Measurements from ENCODE around the gene NCLN.

DNA sequence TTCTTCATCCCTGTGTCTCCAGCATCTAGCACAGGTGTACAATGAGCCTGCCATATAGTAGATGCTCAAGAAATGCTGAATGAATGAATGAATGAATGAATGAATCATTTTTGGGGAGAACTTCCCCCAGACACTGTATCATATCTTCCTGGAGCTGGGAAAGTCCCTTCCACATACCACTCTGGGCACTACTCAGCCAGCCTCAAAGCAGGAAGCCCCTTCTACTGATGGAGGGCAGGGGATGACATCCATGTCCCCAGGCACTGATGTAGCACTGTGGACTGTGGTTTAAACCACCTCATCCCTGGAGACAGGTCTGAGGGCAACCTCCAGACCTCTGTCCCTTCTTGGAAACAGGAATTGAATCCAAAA, 45.1 kb upstream of the NCLN start:
- no peak for TF ChIP-seq TCF7L2 (IDR thresholded peaks at IDR 0.05; ENCODE audit: low read depth, low read length)
- no peak for TF ChIP-seq TEAD2 (tag; IDR thresholded peaks at IDR 0.05)
- no peak for TF ChIP-seq PHF8 (IDR thresholded peaks at IDR 0.05; ENCODE audit: borderline replicate concordance, low read length)
- TF ChIP-seq, protein P1, sequence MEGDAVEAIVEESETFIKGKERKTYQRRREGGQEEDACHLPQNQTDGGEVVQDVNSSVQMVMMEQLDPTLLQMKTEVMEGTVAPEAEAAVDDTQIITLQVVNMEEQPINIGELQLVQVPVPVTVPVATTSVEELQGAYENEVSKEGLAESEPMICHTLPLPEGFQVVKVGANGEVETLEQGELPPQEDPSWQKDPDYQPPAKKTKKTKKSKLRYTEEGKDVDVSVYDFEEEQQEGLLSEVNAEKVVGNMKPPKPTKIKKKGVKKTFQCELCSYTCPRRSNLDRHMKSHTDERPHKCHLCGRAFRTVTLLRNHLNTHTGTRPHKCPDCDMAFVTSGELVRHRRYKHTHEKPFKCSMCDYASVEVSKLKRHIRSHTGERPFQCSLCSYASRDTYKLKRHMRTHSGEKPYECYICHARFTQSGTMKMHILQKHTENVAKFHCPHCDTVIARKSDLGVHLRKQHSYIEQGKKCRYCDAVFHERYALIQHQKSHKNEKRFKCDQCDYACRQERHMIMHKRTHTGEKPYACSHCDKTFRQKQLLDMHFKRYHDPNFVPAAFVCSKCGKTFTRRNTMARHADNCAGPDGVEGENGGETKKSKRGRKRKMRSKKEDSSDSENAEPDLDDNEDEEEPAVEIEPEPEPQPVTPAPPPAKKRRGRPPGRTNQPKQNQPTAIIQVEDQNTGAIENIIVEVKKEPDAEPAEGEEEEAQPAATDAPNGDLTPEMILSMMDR (IDR thresholded peaks at IDR 0.05 in 2 of 3, conservative IDR thresholded peaks at IDR 0.05 in 1 of 3; ENCODE audit: insufficient read depth in 2 of 3, low read depth in 1 of 3, low read length in 3 of 3), result no peak
- TF ChIP-seq, protein P2, sequence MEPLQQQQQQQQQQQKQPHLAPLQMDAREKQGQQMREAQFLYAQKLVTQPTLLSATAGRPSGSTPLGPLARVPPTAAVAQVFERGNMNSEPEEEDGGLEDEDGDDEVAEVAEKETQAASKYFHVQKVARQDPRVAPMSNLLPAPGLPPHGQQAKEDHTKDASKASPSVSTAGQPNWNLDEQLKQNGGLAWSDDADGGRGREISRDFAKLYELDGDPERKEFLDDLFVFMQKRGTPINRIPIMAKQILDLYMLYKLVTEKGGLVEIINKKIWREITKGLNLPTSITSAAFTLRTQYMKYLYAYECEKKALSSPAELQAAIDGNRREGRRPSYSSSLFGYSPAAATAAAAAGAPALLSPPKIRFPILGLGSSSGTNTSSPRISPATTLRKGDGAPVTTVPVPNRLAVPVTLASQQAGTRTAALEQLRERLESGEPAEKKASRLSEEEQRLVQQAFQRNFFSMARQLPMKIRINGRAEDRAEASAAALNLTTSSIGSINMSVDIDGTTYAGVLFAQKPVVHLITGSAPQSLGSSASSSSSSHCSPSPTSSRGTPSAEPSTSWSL (CRISPR knock-in tag; IDR thresholded peaks at IDR 0.05; ENCODE audit: borderline replicate concordance), result no peak
- no peak for TF ChIP-seq SIRT6 (IDR thresholded peaks at IDR 0.05; ENCODE audit: low read depth, low read length)
- no peak for TF ChIP-seq RBM14 (IDR thresholded peaks at IDR 0.05; ENCODE audit: borderline replicate concordance, insufficient read depth, low read depth, low read length)
- no peak for TF ChIP-seq ETV5 (CRISPR knock-in tag; IDR thresholded peaks at IDR 0.05; ENCODE audit: low read depth)
- TF ChIP-seq ZNF184 (CRISPR knock-in tag; IDR thresholded peaks at IDR 0.05), result no peak
- TF ChIP-seq RFX5 (IDR thresholded peaks at IDR 0.05; ENCODE audit: low read depth, low read length), result no peak
- TF ChIP-seq, protein P3, sequence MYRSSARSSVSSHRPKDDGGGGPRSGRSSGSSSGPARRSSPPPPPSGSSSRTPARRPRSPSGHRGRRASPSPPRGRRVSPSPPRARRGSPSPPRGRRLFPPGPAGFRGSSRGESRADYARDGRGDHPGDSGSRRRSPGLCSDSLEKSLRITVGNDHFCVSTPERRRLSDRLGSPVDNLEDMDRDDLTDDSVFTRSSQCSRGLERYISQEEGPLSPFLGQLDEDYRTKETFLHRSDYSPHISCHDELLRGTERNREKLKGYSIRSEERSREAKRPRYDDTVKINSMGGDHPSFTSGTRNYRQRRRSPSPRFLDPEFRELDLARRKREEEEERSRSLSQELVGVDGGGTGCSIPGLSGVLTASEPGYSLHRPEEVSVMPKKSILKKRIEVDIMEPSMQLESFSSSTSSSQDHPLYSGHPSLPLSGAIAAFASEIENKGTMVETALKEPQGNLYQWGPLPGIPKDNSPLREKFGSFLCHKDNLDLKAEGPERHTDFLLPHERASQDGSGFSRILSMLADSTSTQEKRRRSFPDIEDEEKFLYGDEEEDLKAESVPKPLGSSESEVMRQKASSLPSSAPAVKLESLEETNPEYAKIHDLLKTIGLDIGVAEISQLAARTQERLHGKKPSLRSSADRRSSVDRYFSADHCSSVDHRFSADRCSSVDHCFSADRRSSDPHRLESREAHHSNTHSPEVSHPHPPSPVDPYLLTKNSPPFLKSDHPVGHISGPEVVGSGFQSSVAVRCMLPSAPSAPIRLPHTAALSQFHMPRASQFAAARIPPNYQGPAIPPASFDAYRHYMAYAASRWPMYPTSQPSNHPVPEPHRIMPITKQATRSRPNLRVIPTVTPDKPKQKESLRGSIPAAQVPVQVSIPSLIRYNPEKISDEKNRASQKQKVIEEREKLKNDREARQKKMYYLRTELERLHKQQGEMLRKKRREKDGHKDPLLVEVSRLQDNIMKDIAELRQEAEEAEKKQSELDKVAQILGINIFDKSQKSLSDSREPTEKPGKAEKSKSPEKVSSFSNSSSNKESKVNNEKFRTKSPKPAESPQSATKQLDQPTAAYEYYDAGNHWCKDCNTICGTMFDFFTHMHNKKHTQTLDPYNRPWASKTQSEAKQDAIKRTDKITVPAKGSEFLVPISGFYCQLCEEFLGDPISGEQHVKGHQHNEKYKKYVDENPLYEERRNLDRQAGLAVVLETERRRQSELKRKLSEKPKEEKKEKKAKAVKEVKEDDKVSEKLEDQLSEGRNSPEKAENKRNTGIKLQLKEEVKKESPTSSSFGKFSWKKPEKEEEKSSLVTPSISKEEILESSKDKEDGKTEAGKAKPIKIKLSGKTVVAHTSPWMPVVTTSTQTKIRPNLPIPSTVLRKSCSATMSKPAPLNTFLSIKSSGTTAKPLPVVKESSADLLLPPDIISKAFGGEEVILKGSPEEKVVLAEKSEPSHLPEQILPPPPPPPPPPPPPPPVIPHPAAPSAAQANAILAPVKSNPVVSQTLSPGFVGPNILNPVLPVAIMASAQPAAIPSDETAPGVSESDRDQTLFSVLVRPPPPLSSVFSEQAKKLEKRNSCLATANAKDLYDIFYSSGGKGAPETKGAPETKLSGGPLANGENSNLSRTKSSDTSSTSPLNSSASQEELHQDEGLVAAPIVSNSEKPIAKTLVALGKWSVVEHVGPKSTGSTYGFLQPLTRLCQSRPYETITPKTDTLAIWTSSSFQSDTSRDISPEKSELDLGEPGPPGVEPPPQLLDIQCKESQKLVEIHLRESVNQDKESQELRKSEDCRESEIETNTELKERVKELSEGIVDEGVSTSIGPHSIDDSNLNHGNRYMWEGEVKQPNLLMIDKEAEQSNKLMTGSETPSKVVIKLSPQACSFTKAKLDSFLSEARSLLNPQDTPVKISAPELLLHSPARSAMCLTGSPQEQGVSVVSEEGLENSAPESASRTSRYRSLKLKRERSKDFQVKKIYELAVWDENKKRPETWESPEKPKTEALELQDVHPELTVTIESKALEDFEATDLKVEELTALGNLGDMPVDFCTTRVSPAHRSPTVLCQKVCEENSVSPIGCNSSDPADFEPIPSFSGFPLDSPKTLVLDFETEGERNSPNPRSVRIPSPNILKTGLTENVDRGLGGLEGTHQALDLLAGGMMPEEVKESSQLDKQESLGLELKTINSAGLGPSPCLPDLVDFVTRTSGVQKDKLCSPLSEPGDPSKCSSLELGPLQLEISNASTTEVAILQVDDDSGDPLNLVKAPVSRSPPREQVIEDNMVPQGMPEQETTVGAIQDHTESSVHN (IDR thresholded peaks at IDR 0.05; ENCODE audit: borderline replicate concordance in 1 of 2, low read depth in 1 of 2), result no peak
- no peak for TF ChIP-seq TAF1 (IDR thresholded peaks at IDR 0.05; ENCODE audit: control insufficient read depth, extremely low read depth, insufficient read depth, low read length, severe bottlenecking)
- TF ChIP-seq, protein P4, sequence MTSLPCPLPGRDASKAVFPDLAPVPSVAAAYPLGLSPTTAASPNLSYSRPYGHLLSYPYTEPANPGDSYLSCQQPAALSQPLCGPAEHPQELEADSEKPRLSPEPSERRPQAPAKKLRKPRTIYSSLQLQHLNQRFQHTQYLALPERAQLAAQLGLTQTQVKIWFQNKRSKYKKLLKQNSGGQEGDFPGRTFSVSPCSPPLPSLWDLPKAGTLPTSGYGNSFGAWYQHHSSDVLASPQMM (CRISPR knock-in tag; IDR thresholded peaks at IDR 0.05), result no peak
